Keratinocyte (primary cell): ENCODE measurements around the gene TBC1D12. TPM values are rescaled to one million over a fixed set of nuclear protein-coding genes. Genes with fewer than 3 reads are reported as not detected.

Experiments used
- DNase-seq: peaks from one replicate; pipeline ENCODE4 v3.0.0-alpha.2; 2011; ENCODE audit warnings: low read depth, missing footprints, low spot score
- FAIRE-seq: peaks from 2 replicates; lab custom pipeline; 2011; peaks lifted over from hg19 to GRCh38; lab: Jason Lieb, UNC
- H2AFZ ChIP-seq: 2 replicates; pipeline ENCODE4 v1.6.0; 2012; ENCODE audit warnings: low read length, control low read depth, inconsistent platforms; ENCODE audit not compliant: control insufficient read depth
- H3K27ac ChIP-seq: 2 replicates; pipeline ENCODE4 v1.5.1; 2011; ENCODE audit warnings: low read length; ENCODE audit not compliant: control insufficient read depth, insufficient read depth
- H3K27me3 ChIP-seq: 3 replicates; pipeline ENCODE4 v1.6.0; 2011; ENCODE audit warnings: low read length; ENCODE audit not compliant: control insufficient read depth, insufficient read depth; ENCODE audit errors: extremely low read depth
- H3K36me3 ChIP-seq, 2 experiments: 2 replicates in 1 of 2; 3 replicates in 1 of 2; pipeline ENCODE4 v1.5.1; 2011; ENCODE audit warnings: low read length in 2 of 2, mild to moderate bottlenecking in 1 of 2; ENCODE audit not compliant: control insufficient read depth in 2 of 2, insufficient read depth in 2 of 2; ENCODE audit errors: extremely low read depth in 1 of 2
- H3K4me1 ChIP-seq: 3 replicates; pipeline ENCODE4 v1.5.1; 2011; ENCODE audit warnings: low read length; ENCODE audit not compliant: control insufficient read depth, insufficient read depth; ENCODE audit errors: extremely low read depth
- H3K4me2 ChIP-seq: 3 replicates; pipeline ENCODE4 v1.6.0; 2011; ENCODE audit warnings: low read depth, low read length; ENCODE audit not compliant: control insufficient read depth, insufficient read depth; ENCODE audit errors: extremely low read depth
- H3K4me3 ChIP-seq, 3 experiments: fragments of 200-600 bp in 1 of 3; sonication (generic) in 1 of 3; 2 replicates in 2 of 3; 3 replicates in 1 of 3; pipeline ENCODE4 v1.5.1; 2011 to 2016; ENCODE audit warnings: low read length in 3 of 3, mild to moderate bottlenecking in 3 of 3, control low read depth in 2 of 3, inconsistent platforms in 1 of 3, low read depth in 1 of 3, mixed read lengths in 1 of 3, mixed run types in 1 of 3, moderate library complexity in 1 of 3; ENCODE audit not compliant: control insufficient read depth in 2 of 3, insufficient read depth in 2 of 3; ENCODE audit errors: extremely low read depth in 1 of 3
- H3K79me2 ChIP-seq: 2 replicates; pipeline ENCODE4 v1.6.0; 2012; ENCODE audit warnings: low read length; ENCODE audit not compliant: control insufficient read depth, insufficient read depth
- H3K9ac ChIP-seq: 3 replicates; pipeline ENCODE4 v1.6.0; 2011; ENCODE audit warnings: low read length; ENCODE audit not compliant: control insufficient read depth, insufficient read depth; ENCODE audit errors: extremely low read depth
- H3K9me1 ChIP-seq: 3 replicates; pipeline ENCODE4 v1.6.0; 2011; ENCODE audit warnings: low read length; ENCODE audit not compliant: control insufficient read depth, insufficient read depth; ENCODE audit errors: extremely low read depth
- H3K9me3 ChIP-seq: 2 replicates; pipeline ENCODE4 v1.5.1; 2012; ENCODE audit warnings: low read depth, low read length; ENCODE audit not compliant: control insufficient read depth
- H4K20me1 ChIP-seq: 3 replicates; pipeline ENCODE4 v1.6.0; 2011; ENCODE audit warnings: low read length; ENCODE audit not compliant: control insufficient read depth, insufficient read depth; ENCODE audit errors: extremely low read depth
- CTCF ChIP-seq, 3 experiments: IDR thresholded peaks in 1 of 3; conservative IDR thresholded peaks in 1 of 3; optimal IDR thresholded peaks in 1 of 3; 2 replicates in 2 of 3; 3 replicates in 1 of 3; pipeline versions ENCODE3 to v1.5.1; 2011; ENCODE audit warnings: low read length in 3 of 3, mild to moderate bottlenecking in 3 of 3, moderate library complexity in 2 of 3, control low read depth in 1 of 3, inconsistent platforms in 1 of 3; ENCODE audit not compliant: insufficient read depth in 2 of 3; ENCODE audit errors: extremely low read depth in 1 of 3
- EZH2 ChIP-seq: IDR thresholded peaks from one replicate; pipeline ENCODE4 v1.6.1; 2012; ENCODE audit warnings: inconsistent platforms, mild to moderate bottlenecking, low read length, moderate library complexity
- dilution Hi-C: fragments of 300-500 bp; cut with MboI; formaldehyde crosslinking; loops from one replicate; pipeline ENCODE4 v1.7.0; 2020; ENCODE audit warnings: low sequenced_read_pairs; ENCODE audit not compliant: extremely low pct_ligation_motif_present
- polyA plus RNA-seq, 5 experiments: library from polyadenylated mRNA; depleted of rRNA in 3 of 5; stranded (reverse) in 3 of 5; stranded (forward) in 1 of 5; unstranded in 1 of 5; fragments of >200 nt; gene quantifications; 1 replicate in 1 of 5; 2 replicates in 3 of 5; 3 replicates in 1 of 5; pipeline versions ENCODE4 v1.2.1 to v1.2.3, GENCODE V29; 2011 to 2012; ENCODE audit warnings: missing spikeins in 2 of 5, low read depth in 1 of 5, low replicate concordance in 1 of 5

Gene TBC1D12
- polyA plus RNA-seq, 1 donor (not counting 4 experiments of a cell fraction or from before 2014, with no cell fraction given): 7.0 TPM

GRCh38 chr10:94496010-94496409 lies 93.7 kb downstream of the TBC1D12 start:
- Histone ChIP-seq H3K4me1 (no peaks in the 10 kb centered on the region), H3K36me3 (no peaks in the 10 kb centered on the region), H4K20me1 (no peaks in the 10 kb centered on the region), H3K79me2 (no peaks in the 10 kb centered on the region), H3K27me3 (no peaks in the 10 kb centered on the region), H3K4me2 (no peak overlapping the region), H2AFZ (no peak overlapping the region), H3K4me3 (no peak overlapping the region), H3K9me3 (no peaks in the 10 kb centered on the region), H3K9me1 (no peaks in the 10 kb centered on the region), H3K9ac (no peak overlapping the region), H3K27ac (no peak overlapping the region)
- dilution Hi-C loops: no loop called here
- TF ChIP-seq CTCF (optimal IDR thresholded peaks at IDR 0.05 in 1 of 3, IDR thresholded peaks at IDR 0.05 in 1 of 3, conservative IDR thresholded peaks at IDR 0.05 in 1 of 3; ENCODE audit: extremely low read depth in 1 of 3, insufficient read depth in 2 of 3, low read length in 3 of 3) (no peak), EZH2 (no peak)
- DNase-seq (no peak), FAIRE-seq (no peak)

GRCh38 chr10:94496646-94497045 lies 94.3 kb downstream of the TBC1D12 start:
- FAIRE-seq: no peak
- H4K20me1 ChIP-seq: no peaks in the 10 kb centered on the region

More at GRCh38 chr10:94496646-94497045, 94.3 kb downstream of the TBC1D12 start:
- no peak overlapping the region for H3K9ac ChIP-seq
- H3K4me2 ChIP-seq: no peak overlapping the region
- H3K4me1 ChIP-seq: no peaks in the 10 kb centered on the region
- H3K79me2 ChIP-seq: no peaks in the 10 kb centered on the region
- TF ChIP-seq CTCF (optimal IDR thresholded peaks at IDR 0.05 in 1 of 3, IDR thresholded peaks at IDR 0.05 in 1 of 3, conservative IDR thresholded peaks at IDR 0.05 in 1 of 3; ENCODE audit: extremely low read depth in 1 of 3, insufficient read depth in 2 of 3, low read length in 3 of 3): no peak
- TF ChIP-seq EZH2: no peak
- no peak for DNase-seq
- no peak overlapping the region for H2AFZ ChIP-seq
- dilution Hi-C loops: no loop called here
- no peak overlapping the region for H3K4me3 ChIP-seq
- H3K27ac ChIP-seq: no peak overlapping the region
- no peaks in the 10 kb centered on the region for H3K36me3 ChIP-seq
- H3K9me3 ChIP-seq: no peaks in the 10 kb centered on the region
- H3K27me3 ChIP-seq: no peaks in the 10 kb centered on the region
- H3K9me1 ChIP-seq: no peaks in the 10 kb centered on the region
